NCI-H2029 (cell line): Measurements from ENCODE around the gene KCNQ1OT1.

ENCODE experiments used
- DNase-seq: peaks from one replicate; lab custom pipeline; 2025; lab: John Stamatoyannopoulos, UW

KCNQ1OT1 gene

GRCh38 chr11:2719831-2720590 is 20.2 kb upstream of the KCNQ1OT1 start:
- no peak for DNase-seq

- DNase-seq, result no peak
These were observed 19.1 kb upstream of the KCNQ1OT1 start for GRCh38 chr11:2718817-2719438.

GRCh38 chr11:2717561-2718325 is 17.9 kb upstream of the KCNQ1OT1 start:
- DNase-seq, result no peak

- no peak for DNase-seq
These were observed 16.7 kb upstream of the KCNQ1OT1 start for GRCh38 chr11:2716376-2717095.

- DNase-seq, result no peak
These were observed 16.0 kb upstream of the KCNQ1OT1 start for GRCh38 chr11:2715716-2716350.

- no peak for DNase-seq
These were observed 15.1 kb upstream of the KCNQ1OT1 start for GRCh38 chr11:2714871-2715270.

GRCh38 chr11:2714463-2714800 is 14.6 kb upstream of the KCNQ1OT1 start:
- no peak for DNase-seq

GRCh38 chr11:2713661-2714462 is 14.1 kb upstream of the KCNQ1OT1 start:
- DNase-seq, result no peak

GRCh38 chr11:2713094-2713493 is 13.3 kb upstream of the KCNQ1OT1 start:
- no peak for DNase-seq

- no peak for DNase-seq
These were observed 11.4 kb upstream of the KCNQ1OT1 start for GRCh38 chr11:2711161-2711560.

GRCh38 chr11:2709429-2709828 is 9.6 kb upstream of the KCNQ1OT1 start:
- no peak for DNase-seq

GRCh38 chr11:2708757-2709281 is 9.0 kb upstream of the KCNQ1OT1 start:
- DNase-seq, result no peak

- no peak for DNase-seq
These were observed 8.4 kb upstream of the KCNQ1OT1 start for GRCh38 chr11:2708151-2708581.

GRCh38 chr11:2707736-2708135 is 7.9 kb upstream of the KCNQ1OT1 start:
- no peak for DNase-seq

- DNase-seq, result no peak
These were observed 6.5 kb upstream of the KCNQ1OT1 start for GRCh38 chr11:2706321-2706720.

- DNase-seq, result no peak
These were observed 5.3 kb upstream of the KCNQ1OT1 start for GRCh38 chr11:2704896-2705606.

GRCh38 chr11:2704356-2704755 is 4.6 kb upstream of the KCNQ1OT1 start:
- DNase-seq, result no peak

- DNase-seq, result no peak
These were observed 3.8 kb upstream of the KCNQ1OT1 start for GRCh38 chr11:2703363-2704141.

GRCh38 chr11:2702771-2703362 is 3.1 kb upstream of the KCNQ1OT1 start:
- DNase-seq, result no peak
